Upper lobe of right lung (tissue), 1 donor: Measurements from ENCODE around the gene ABCC1. TPM values are rescaled to one million over a fixed set of nuclear protein-coding genes. Genes with fewer than 3 reads are reported as not detected.

Experiments used
- ATAC-seq: fragments of 200-7000 bp; cut with Tn5 transposase; one replicate; pipeline ENCODE4 v1.9.1; 2020; ENCODE audit warnings: mild to moderate bottlenecking, moderate library complexity
- DNase-seq: peaks from one replicate; pipeline ENCODE4 v3.0.0-alpha.2; 2020
- H3K27ac ChIP-seq: fragments of 200-600 bp; one replicate; pipeline ENCODE4 v1.8.0; 2022
- H3K27me3 ChIP-seq: fragments of 200-600 bp; one replicate; pipeline ENCODE4 v1.8.0; 2022; ENCODE audit warnings: mild to moderate bottlenecking
- H3K36me3 ChIP-seq: fragments of 200-600 bp; one replicate; pipeline ENCODE4 v1.8.0; 2022
- H3K4me1 ChIP-seq: fragments of 200-600 bp; one replicate; pipeline ENCODE4 v1.8.0; 2022
- H3K4me3 ChIP-seq: fragments of 200-600 bp; one replicate; pipeline ENCODE4 v1.8.0; 2022; ENCODE audit warnings: mild to moderate bottlenecking
- H3K9me3 ChIP-seq: fragments of 200-600 bp; one replicate; pipeline ENCODE4 v1.8.0; 2022
- CTCF ChIP-seq: fragments of 200-600 bp; IDR thresholded peaks from one replicate; pipeline ENCODE4 v1.8.0; 2022; ENCODE audit warnings: antibody characterized with exemption
- intact Hi-C: fragments of 100-400 bp; cut with DNase I; formaldehyde crosslinking; loops from one replicate; pipeline ENCODE4 v1.11.0; 2022
- total RNA-seq: library from RNA; stranded (reverse); fragmentation: NEBNext Ultra II Directional; extraction: Animal tissue kit (Norgen Biotek cat#: 25700); gene quantifications from one replicate; pipeline ENCODE4 v1.2.1, GENCODE V29; 2021
- donor health status: DM: no; HTN: yes; CAD: no; lungs with severe emphysema.

ABCC1 gene
- total RNA-seq, 1 donor from 2014 or later, result 50.6 TPM

- no peak for TF ChIP-seq CTCF
- no peaks in the 10 kb centered on the region for H3K27me3 ChIP-seq
- intact Hi-C loops, result no loop called here
- H3K27ac ChIP-seq, result no peak overlapping the region
- ATAC-seq, result no peak
- no peak overlapping the region for H3K4me3 ChIP-seq
- DNase-seq, result no peak
- H3K9me3 ChIP-seq, result no peaks in the 10 kb centered on the region
- no peaks in the 10 kb centered on the region for H3K4me1 ChIP-seq
- peaks cover 49% of the 10 kb centered on the region for H3K36me3 ChIP-seq
Observed at GRCh38 chr16:16038950-16039349, 89.5 kb downstream of the ABCC1 start.

- H3K27ac ChIP-seq, result no peak overlapping the region
- no peak for TF ChIP-seq CTCF
- ATAC-seq (no peak), DNase-seq (no peak)
- H3K4me3 ChIP-seq, result no peak overlapping the region
- H3K27me3 ChIP-seq, result no peaks in the 10 kb centered on the region
- H3K36me3 ChIP-seq, result peaks cover 59% of the 10 kb centered on the region
- intact Hi-C loops, result no loop called here
- H3K4me1 ChIP-seq, result no peaks in the 10 kb centered on the region
- H3K9me3 ChIP-seq, result no peaks in the 10 kb centered on the region
Observed at GRCh38 chr16:16041196-16041892, 91.9 kb downstream of the ABCC1 start.

DNA sequence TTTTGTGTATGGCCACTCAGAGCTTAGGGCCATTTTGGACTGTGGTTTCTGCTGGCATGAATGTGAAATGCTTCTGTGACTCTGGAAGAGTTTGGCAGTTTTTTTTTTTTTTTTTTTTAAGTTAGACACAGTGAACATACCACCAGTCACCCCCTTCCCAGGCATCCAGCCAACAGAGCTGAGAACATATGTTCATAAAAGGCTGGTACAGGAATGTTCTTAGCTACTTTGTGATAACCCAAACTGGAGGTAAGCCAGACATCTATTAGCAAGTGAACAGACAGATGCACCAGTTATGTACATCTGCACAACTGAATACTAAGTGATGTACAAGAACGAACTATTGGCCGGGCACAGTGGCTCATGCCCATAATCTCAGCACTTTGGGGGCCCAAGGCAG is 92.7 kb downstream of the ABCC1 start:
- Histone ChIP-seq H3K9me3 (no peaks in the 10 kb centered on the region), H3K4me1 (no peaks in the 10 kb centered on the region), H3K27ac (no peak overlapping the region), H3K4me3 (no peak overlapping the region), H3K27me3 (no peaks in the 10 kb centered on the region), H3K36me3 (peaks cover 60% of the 10 kb centered on the region)
- no peak for TF ChIP-seq CTCF
- intact Hi-C loops, result no loop called here
- peak; percentile 55 for ATAC-seq
- DNase-seq, result no peak

- H3K4me1 ChIP-seq, result no peaks in the 10 kb centered on the region
- ATAC-seq, result no peak
- no peak for TF ChIP-seq CTCF
- DNase-seq, result no peak
- intact Hi-C loops, result no loop called here
- H3K27ac ChIP-seq, result no peak overlapping the region
- no peaks in the 10 kb centered on the region for H3K9me3 ChIP-seq
- no peak overlapping the region for H3K4me3 ChIP-seq
- H3K27me3 ChIP-seq, result no peaks in the 10 kb centered on the region
- peaks cover 76% of the 10 kb centered on the region for H3K36me3 ChIP-seq
Observed at GRCh38 chr16:16045296-16045695, 95.9 kb downstream of the ABCC1 start.

- Histone ChIP-seq H3K4me3 (no peak overlapping the region), H3K36me3 (peaks cover 76% of the 10 kb centered on the region)
- no peak for TF ChIP-seq CTCF
Observed at GRCh38 chr16:16045879-16046278, 96.5 kb downstream of the ABCC1 start.

DNA sequence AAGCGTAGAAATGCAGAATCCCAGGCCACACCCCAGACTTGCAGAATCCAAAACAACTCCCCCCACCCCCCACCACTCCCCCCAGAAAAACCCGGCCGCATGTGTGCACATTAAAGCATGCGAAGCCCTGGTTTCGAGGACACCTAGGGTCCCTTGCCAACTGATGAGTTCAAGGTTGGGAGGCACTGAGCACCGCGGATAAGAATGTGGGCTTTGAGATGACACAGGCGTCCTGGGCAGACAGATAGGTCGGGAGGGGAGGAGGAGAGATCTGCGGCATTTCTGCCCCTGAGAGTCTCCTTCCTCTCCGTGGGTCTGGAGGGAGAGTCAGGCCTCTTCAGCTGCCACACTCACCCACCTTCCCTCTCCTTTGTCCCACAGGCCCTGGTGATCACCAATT is 98.3 kb downstream of the ABCC1 start:
- DNase-seq (no peak), ATAC-seq (no peak)
- H3K4me1 ChIP-seq, result no peaks in the 10 kb centered on the region
- H3K9me3 ChIP-seq, result no peaks in the 10 kb centered on the region
- H3K27ac ChIP-seq, result no peak overlapping the region
- H3K4me3 ChIP-seq, result no peak overlapping the region
- intact Hi-C loops, result no loop called here
- H3K36me3 ChIP-seq, result peaks cover 73% of the 10 kb centered on the region
- no peak for TF ChIP-seq CTCF
- no peaks in the 10 kb centered on the region for H3K27me3 ChIP-seq

More at GRCh38 chr16:16045879-16046278, 96.5 kb downstream of the ABCC1 start:
- no peaks in the 10 kb centered on the region for H3K9me3 ChIP-seq
- DNase-seq (no peak), ATAC-seq (no peak)
- H3K4me1 ChIP-seq, result no peaks in the 10 kb centered on the region
- no peaks in the 10 kb centered on the region for H3K27me3 ChIP-seq
- intact Hi-C loops, result no loop called here
- no peak overlapping the region for H3K27ac ChIP-seq
